ENCODE results near the gene GANC.
"Not testable (repeated sequence)": the region's sequence is repeated elsewhere in the genome, so short reads cannot be mapped to it uniquely, and the experiment has no call there.

GANC gene

GRCh38 chr15:42284551-42284950, 11.6 kb downstream of the GANC start:
- no peak for DNase-seq (ENCODE audit: low spot score)

GRCh38 chr15:42285034-42285433, 12.0 kb downstream of the GANC start:
- no peak for DNase-seq (ENCODE audit: low spot score)

- no peak for DNase-seq (ENCODE audit: low spot score)
These were observed 13.5 kb downstream of the GANC start for GRCh38 chr15:42286445-42287029.

GRCh38 chr15:42287931-42288330, 14.9 kb downstream of the GANC start:
- no peak for DNase-seq (ENCODE audit: low spot score)

GRCh38 chr15:42289166-42289565, 16.2 kb downstream of the GANC start:
- DNase-seq (ENCODE audit: low spot score) = peak; percentile 72

GRCh38 chr15:42301004-42301403, 28.0 kb downstream of the GANC start:
- not testable (repeated sequence) for DNase-seq (ENCODE audit: low spot score)

GRCh38 chr15:42306681-42307080, 33.7 kb downstream of the GANC start:
- DNase-seq (ENCODE audit: low spot score) = no peak

GRCh38 chr15:42313463-42313862, 40.5 kb downstream of the GANC start:
- no peak for DNase-seq (ENCODE audit: low spot score)

GRCh38 chr15:42314818-42315217, 41.8 kb downstream of the GANC start:
- no peak for DNase-seq (ENCODE audit: low spot score)

- DNase-seq (ENCODE audit: low spot score) = no peak
These were observed 42.5 kb downstream of the GANC start for GRCh38 chr15:42315521-42315920.

- not testable (repeated sequence) for DNase-seq (ENCODE audit: low spot score)
These were observed 43.3 kb downstream of the GANC start for GRCh38 chr15:42316282-42316805.

GRCh38 chr15:42319206-42319605, 46.2 kb downstream of the GANC start:
- no peak for DNase-seq (ENCODE audit: low spot score)

- DNase-seq (ENCODE audit: low spot score) = no peak
These were observed 51.3 kb downstream of the GANC start for GRCh38 chr15:42324308-42324707.

- no peak for DNase-seq (ENCODE audit: low spot score)
These were observed 56.2 kb downstream of the GANC start for GRCh38 chr15:42329161-42329560.

GRCh38 chr15:42329992-42330391, 57.0 kb downstream of the GANC start:
- no peak for DNase-seq (ENCODE audit: low spot score)

- no peak for DNase-seq (ENCODE audit: low spot score)
These were observed 58.2 kb downstream of the GANC start for GRCh38 chr15:42331235-42331634.

- DNase-seq (ENCODE audit: low spot score) = peak; percentile 6
These were observed 59.3 kb downstream of the GANC start for GRCh38 chr15:42332331-42332730.

- DNase-seq (ENCODE audit: low spot score) = no peak
These were observed 62.1 kb downstream of the GANC start for GRCh38 chr15:42335074-42335473.

GRCh38 chr15:42336650-42337049, 63.6 kb downstream of the GANC start:
- DNase-seq (ENCODE audit: low spot score) = not testable (repeated sequence)

GRCh38 chr15:42337104-42337503, 64.1 kb downstream of the GANC start:
- not testable (repeated sequence) for DNase-seq (ENCODE audit: low spot score)

- no peak for DNase-seq (ENCODE audit: low spot score)
These were observed 65.5 kb downstream of the GANC start for GRCh38 chr15:42338500-42338899.

- no peak for DNase-seq (ENCODE audit: low spot score)
These were observed 70.7 kb downstream of the GANC start for GRCh38 chr15:42343596-42344232.

GRCh38 chr15:42344763-42345162, 71.8 kb downstream of the GANC start:
- peak; percentile 45 for DNase-seq (ENCODE audit: low spot score)

- no peak for DNase-seq (ENCODE audit: low spot score)
These were observed 72.5 kb downstream of the GANC start for GRCh38 chr15:42345504-42345903.

Measured in kidney tubule cell (primary cell).